Measurements from ENCODE around the gene SUV39H1.
A peak's percentile ranks its signal among the peaks of the same experiment; 100 is the strongest.

The SUV39H1 gene

GRCh38 chrX:48720577-48721250 lies 24.2 kb downstream of the SUV39H1 start:
- Histone ChIP-seq H3K9me3 (ENCODE audit: control insufficient read depth, low read depth, low read length) (peaks cover 3% of the 10 kb centered on the region), H3K4me3 (ENCODE audit: low read length) (no peak overlapping the region), H3K36me3 (ENCODE audit: control insufficient read depth, low read depth, low read length) (no peaks in the 10 kb centered on the region), H3K9ac (ENCODE audit: low read length) (no peak overlapping the region), H3K4me1 (ENCODE audit: control insufficient read depth, low read depth, low read length) (no peaks in the 10 kb centered on the region), H3K27ac (ENCODE audit: low read length) (no peak overlapping the region), H3K27me3 (ENCODE audit: control insufficient read depth, insufficient read depth, low read length) (no peaks in the 10 kb centered on the region)

GRCh38 chrX:48721916-48722315 lies 25.4 kb downstream of the SUV39H1 start:
- peaks cover 3% of the 10 kb centered on the region for H3K9me3 ChIP-seq (ENCODE audit: control insufficient read depth, low read depth, low read length)
- no peak overlapping the region for H3K27ac ChIP-seq (ENCODE audit: low read length)
- H3K27me3 ChIP-seq (ENCODE audit: control insufficient read depth, insufficient read depth, low read length), result no peaks in the 10 kb centered on the region
- H3K36me3 ChIP-seq (ENCODE audit: control insufficient read depth, low read depth, low read length), result no peaks in the 10 kb centered on the region
- no peak overlapping the region for H3K9ac ChIP-seq (ENCODE audit: low read length)
- H3K4me1 ChIP-seq (ENCODE audit: control insufficient read depth, low read depth, low read length), result no peaks in the 10 kb centered on the region
- no peak overlapping the region for H3K4me3 ChIP-seq (ENCODE audit: low read length)

- Histone ChIP-seq H3K9me3 (ENCODE audit: control insufficient read depth, low read depth, low read length) (peaks cover 11% of the 10 kb centered on the region), H3K4me3 (ENCODE audit: low read length) (no peak overlapping the region), H3K4me1 (ENCODE audit: control insufficient read depth, low read depth, low read length) (no peaks in the 10 kb centered on the region), H3K27ac (ENCODE audit: low read length) (no peak overlapping the region), H3K9ac (ENCODE audit: low read length) (no peak overlapping the region), H3K27me3 (ENCODE audit: control insufficient read depth, insufficient read depth, low read length) (no peaks in the 10 kb centered on the region), H3K36me3 (ENCODE audit: control insufficient read depth, low read depth, low read length) (no peaks in the 10 kb centered on the region)
Observed at GRCh38 chrX:48726596-48726995, 30.1 kb downstream of the SUV39H1 start.

GRCh38 chrX:48728653-48729052 lies 32.1 kb downstream of the SUV39H1 start:
- peaks cover 8% of the 10 kb centered on the region for H3K9me3 ChIP-seq (ENCODE audit: control insufficient read depth, low read depth, low read length)
- H3K36me3 ChIP-seq (ENCODE audit: control insufficient read depth, low read depth, low read length), result no peaks in the 10 kb centered on the region
- H3K9ac ChIP-seq (ENCODE audit: low read length), result no peak overlapping the region
- no peak overlapping the region for H3K27ac ChIP-seq (ENCODE audit: low read length)
- H3K27me3 ChIP-seq (ENCODE audit: control insufficient read depth, insufficient read depth, low read length), result no peaks in the 10 kb centered on the region
- no peaks in the 10 kb centered on the region for H3K4me1 ChIP-seq (ENCODE audit: control insufficient read depth, low read depth, low read length)
- no peak overlapping the region for H3K4me3 ChIP-seq (ENCODE audit: low read length)

GRCh38 chrX:48736303-48736702 lies 39.8 kb downstream of the SUV39H1 start:
- no peak overlapping the region for H3K27ac ChIP-seq (ENCODE audit: low read length)
- H3K27me3 ChIP-seq (ENCODE audit: control insufficient read depth, insufficient read depth, low read length), result no peaks in the 10 kb centered on the region
- peaks cover 3% of the 10 kb centered on the region for H3K9me3 ChIP-seq (ENCODE audit: control insufficient read depth, low read depth, low read length)
- peak overlapping the region; percentile 23 for H3K4me3 ChIP-seq (ENCODE audit: low read length)
- H3K36me3 ChIP-seq (ENCODE audit: control insufficient read depth, low read depth, low read length), result no peaks in the 10 kb centered on the region
- no peaks in the 10 kb centered on the region for H3K4me1 ChIP-seq (ENCODE audit: control insufficient read depth, low read depth, low read length)
- no peak overlapping the region for H3K9ac ChIP-seq (ENCODE audit: low read length)

GRCh38 chrX:48736878-48737212 lies 40.3 kb downstream of the SUV39H1 start:
- Histone ChIP-seq H3K9me3 (ENCODE audit: control insufficient read depth, low read depth, low read length) (peaks cover 3% of the 10 kb centered on the region), H3K27ac (ENCODE audit: low read length) (no peak overlapping the region), H3K9ac (ENCODE audit: low read length) (no peak overlapping the region), H3K27me3 (ENCODE audit: control insufficient read depth, insufficient read depth, low read length) (no peaks in the 10 kb centered on the region), H3K36me3 (ENCODE audit: control insufficient read depth, low read depth, low read length) (no peaks in the 10 kb centered on the region), H3K4me1 (ENCODE audit: control insufficient read depth, low read depth, low read length) (no peaks in the 10 kb centered on the region), H3K4me3 (ENCODE audit: low read length) (peak overlapping the region; percentile 23)

- H3K9me3 ChIP-seq (ENCODE audit: control insufficient read depth, low read depth, low read length), result peaks cover 3% of the 10 kb centered on the region
- H3K27ac ChIP-seq (ENCODE audit: low read length), result no peak overlapping the region
- H3K27me3 ChIP-seq (ENCODE audit: control insufficient read depth, insufficient read depth, low read length), result no peaks in the 10 kb centered on the region
- peak overlapping the region; percentile 75 for H3K4me3 ChIP-seq (ENCODE audit: low read length)
- no peaks in the 10 kb centered on the region for H3K4me1 ChIP-seq (ENCODE audit: control insufficient read depth, low read depth, low read length)
- H3K36me3 ChIP-seq (ENCODE audit: control insufficient read depth, low read depth, low read length), result no peaks in the 10 kb centered on the region
- H3K9ac ChIP-seq (ENCODE audit: low read length), result peak overlapping the region; percentile 67
Observed at GRCh38 chrX:48737213-48737938, 40.8 kb downstream of the SUV39H1 start.

- Histone ChIP-seq H3K9me3 (ENCODE audit: control insufficient read depth, low read depth, low read length) (peaks cover 3% of the 10 kb centered on the region), H3K27ac (ENCODE audit: low read length) (no peak overlapping the region), H3K4me3 (ENCODE audit: low read length) (peak overlapping the region; percentile 75), H3K36me3 (ENCODE audit: control insufficient read depth, low read depth, low read length) (no peaks in the 10 kb centered on the region), H3K4me1 (ENCODE audit: control insufficient read depth, low read depth, low read length) (no peaks in the 10 kb centered on the region), H3K9ac (ENCODE audit: low read length) (peak overlapping the region; percentile 67), H3K27me3 (ENCODE audit: control insufficient read depth, insufficient read depth, low read length) (no peaks in the 10 kb centered on the region)
Observed at GRCh38 chrX:48737940-48738339, 41.4 kb downstream of the SUV39H1 start.

- Histone ChIP-seq H3K9ac (ENCODE audit: low read length) (no peak overlapping the region), H3K9me3 (ENCODE audit: control insufficient read depth, low read depth, low read length) (peaks cover 3% of the 10 kb centered on the region)
Observed at GRCh38 chrX:48741834-48742233, 45.3 kb downstream of the SUV39H1 start.

GRCh38 chrX:48745222-48745621 lies 48.7 kb downstream of the SUV39H1 start:
- no peak overlapping the region for H3K9ac ChIP-seq (ENCODE audit: low read length)
- H3K27me3 ChIP-seq (ENCODE audit: control insufficient read depth, insufficient read depth, low read length), result no peaks in the 10 kb centered on the region
- no peak overlapping the region for H3K4me3 ChIP-seq (ENCODE audit: low read length)
- no peaks in the 10 kb centered on the region for H3K4me1 ChIP-seq (ENCODE audit: control insufficient read depth, low read depth, low read length)
- no peak overlapping the region for H3K27ac ChIP-seq (ENCODE audit: low read length)
- H3K36me3 ChIP-seq (ENCODE audit: control insufficient read depth, low read depth, low read length), result no peaks in the 10 kb centered on the region
- peaks cover 6% of the 10 kb centered on the region for H3K9me3 ChIP-seq (ENCODE audit: control insufficient read depth, low read depth, low read length)

More at GRCh38 chrX:48741834-48742233, 45.3 kb downstream of the SUV39H1 start:
- H3K4me1 ChIP-seq (ENCODE audit: control insufficient read depth, low read depth, low read length), result no peaks in the 10 kb centered on the region
- no peaks in the 10 kb centered on the region for H3K27me3 ChIP-seq (ENCODE audit: control insufficient read depth, insufficient read depth, low read length)
- H3K4me3 ChIP-seq (ENCODE audit: low read length), result no peak overlapping the region
- no peak overlapping the region for H3K27ac ChIP-seq (ENCODE audit: low read length)
- H3K36me3 ChIP-seq (ENCODE audit: control insufficient read depth, low read depth, low read length), result no peaks in the 10 kb centered on the region

- Histone ChIP-seq H3K36me3 (ENCODE audit: control insufficient read depth, low read depth, low read length) (no peaks in the 10 kb centered on the region), H3K4me1 (ENCODE audit: control insufficient read depth, low read depth, low read length) (no peaks in the 10 kb centered on the region), H3K4me3 (ENCODE audit: low read length) (no peak overlapping the region), H3K9ac (ENCODE audit: low read length) (no peak overlapping the region), H3K27me3 (ENCODE audit: control insufficient read depth, insufficient read depth, low read length) (no peaks in the 10 kb centered on the region), H3K9me3 (ENCODE audit: control insufficient read depth, low read depth, low read length) (peaks cover 6% of the 10 kb centered on the region), H3K27ac (ENCODE audit: low read length) (no peak overlapping the region)
Observed at GRCh38 chrX:48747415-48748016, 51.0 kb downstream of the SUV39H1 start.

Data from iPS-18a (cell line).